GM18520 (cell line): ENCODE measurements around the gene MORC4.

Experiments used
- ATAC-seq: cut with Tn5 transposase; IDR thresholded peaks from one replicate; pipeline ENCODE4 v1.9.1; 2021; ENCODE audit not compliant: unreplicated experiment

MORC4 gene

GRCh38 chrX:106952988-106953387, 47.0 kb downstream of the MORC4 start:
- no peak for ATAC-seq

- ATAC-seq, result no peak
These were observed 47.5 kb downstream of the MORC4 start for GRCh38 chrX:106952538-106952937.

- ATAC-seq, result no peak
These were observed 47.9 kb downstream of the MORC4 start for GRCh38 chrX:106952089-106952488.

- no peak for ATAC-seq
These were observed 48.8 kb downstream of the MORC4 start for GRCh38 chrX:106951230-106951629.

GRCh38 chrX:106950381-106950780, 49.6 kb downstream of the MORC4 start:
- ATAC-seq, result no peak

GRCh38 chrX:106949366-106949765, 50.6 kb downstream of the MORC4 start:
- ATAC-seq, result no peak

- no peak for ATAC-seq
These were observed 51.4 kb downstream of the MORC4 start for GRCh38 chrX:106948641-106949040.

- no peak for ATAC-seq
These were observed 53.5 kb downstream of the MORC4 start for GRCh38 chrX:106946464-106946863.

- ATAC-seq, result no peak
These were observed 59.9 kb downstream of the MORC4 start for GRCh38 chrX:106940068-106940467.

GRCh38 chrX:106939566-106939965, 60.4 kb downstream of the MORC4 start:
- no peak for ATAC-seq

- no peak for ATAC-seq
These were observed 63.8 kb downstream of the MORC4 start for GRCh38 chrX:106936246-106936645.

GRCh38 chrX:106935175-106935574, 64.8 kb downstream of the MORC4 start:
- ATAC-seq, result no peak

- no peak for ATAC-seq
These were observed 66.5 kb downstream of the MORC4 start for GRCh38 chrX:106933538-106933961.

GRCh38 chrX:106932960-106933537, 67.0 kb downstream of the MORC4 start:
- no peak for ATAC-seq

- no peak for ATAC-seq
These were observed 67.5 kb downstream of the MORC4 start for GRCh38 chrX:106932492-106932923.

- ATAC-seq, result no peak
These were observed 68.1 kb downstream of the MORC4 start for GRCh38 chrX:106931831-106932491.

- ATAC-seq, result no peak
These were observed 71.8 kb downstream of the MORC4 start for GRCh38 chrX:106928227-106928626.

- ATAC-seq, result no peak
These were observed 72.3 kb downstream of the MORC4 start for GRCh38 chrX:106927700-106928099.

GRCh38 chrX:106927023-106927422, 73.0 kb downstream of the MORC4 start:
- ATAC-seq, result no peak

GRCh38 chrX:106921637-106922036, 78.4 kb downstream of the MORC4 start:
- ATAC-seq, result no peak

GRCh38 chrX:106919932-106920452, 80.0 kb downstream of the MORC4 start, which contains the start of gene CLDN2:
Gene CLDN2 (plus strand): TSS chrX:106920402. CDS start chrX:106928229, 7,827 bp downstream.
- ATAC-seq, result no peak

GRCh38 chrX:106917830-106918500, 82.0 kb downstream of the MORC4 start:
- ATAC-seq, result no peak
